Esophagus squamous epithelium (tissue), 5 donors: ENCODE results near the gene DNAJC17. TPM values are rescaled to one million over a fixed set of nuclear protein-coding genes. Genes with fewer than 3 reads are reported as not detected.

Experiments used
- DNase-seq: peaks from one replicate; lab custom pipeline; 2025; lab: John Stamatoyannopoulos, UW
- H3K27ac ChIP-seq, 4 donors: fragments of 200-600 bp; sonication (generic); one replicate each; pipeline ENCODE4 v1.5.1; 2016 to 2019; ENCODE audit warnings: mild to moderate bottlenecking in 1 of 4
- H3K27me3 ChIP-seq, 4 donors: fragments of 200-600 bp; sonication (generic); 1 replicate in 3 of 4; 2 replicates in 1 of 4; pipeline versions ENCODE4 v1.5.1 to v1.6.0; 2017 to 2021; ENCODE audit warnings: antibody characterized with exemption in 1 of 4
- H3K36me3 ChIP-seq, 3 donors: fragments of 200-600 bp; sonication (generic); one replicate each; pipeline ENCODE4 v1.5.1; 2016 to 2019
- H3K4me1 ChIP-seq, 3 donors: fragments of 200-600 bp; sonication (generic); one replicate each; pipeline ENCODE4 v1.5.1; 2017 to 2019
- H3K4me3 ChIP-seq, 4 donors: fragments of 200-600 bp; sonication (generic); 1 replicate in 3 of 4; 2 replicates in 1 of 4; pipeline ENCODE4 v1.5.1; 2016 to 2019; ENCODE audit warnings: mild to moderate bottlenecking in 2 of 4, moderate library complexity in 1 of 4
- H3K9me3 ChIP-seq, 3 donors: fragments of 200-600 bp; sonication (generic); one replicate each; pipeline ENCODE4 v1.5.1; 2016 to 2019
- CTCF ChIP-seq, 6 experiments: fragments of 450-650 bp in 4 of 6; fragments of 200-600 bp in 2 of 6; sonication (generic) in 2 of 6; IDR thresholded peaks; one replicate each; pipeline ENCODE4 v1.5.1; 2016 to 2019; ENCODE audit warnings: antibody characterized with exemption in 6 of 6, mild to moderate bottlenecking in 4 of 6, moderate library complexity in 4 of 6
- POLR2A ChIP-seq, 4 donors: fragments of 450-650 bp; IDR thresholded peaks; one replicate each; pipeline ENCODE4 v1.6.1; 2017; ENCODE audit warnings: antibody characterized with exemption in 4 of 4, mild to moderate bottlenecking in 4 of 4, moderate library complexity in 3 of 4
- WGBS, 2 donors: methylation state at CpG; one replicate each; pipeline ENCODE4 v1.1.5; 2018; 5-methylcytosine and 5-hydroxymethylcytosine counted together
- intact Hi-C: fragments of 100-400 bp; cut with DNase I; formaldehyde crosslinking; loops from one replicate; pipeline ENCODE4 v1.15.0; 2022
- total RNA-seq, 4 donors: library from RNA; depleted of rRNA; stranded (reverse); fragments of >200 nt; gene quantifications; one replicate each; pipeline ENCODE4 v1.1.0, GENCODE V29; 2016
- donor health status: DM: yes; HTN: yes; CAD: no.

DNAJC17 gene
- total RNA-seq, 4 donors from 2014 or later = 13.9 to 24.0 (median 19.2) TPM

GRCh38 chr15:40853241-40853890 lies 46.1 kb upstream of the DNAJC17 start:
- WGBS, 2 donors = 100% methylated on average over 2 of the region's 16 CpGs; no CpG with 5 or more reads in 1 of the 2 donors
- peaks cover 0 to 89% (median 12%) of the 10 kb centered on the region in 3 donors for H3K36me3 ChIP-seq
- TF ChIP-seq POLR2A (IDR thresholded peaks at IDR 0.05) = no peak
- H3K27me3 ChIP-seq = no peaks in the 10 kb centered on the region
- H3K9me3 ChIP-seq = no peaks in the 10 kb centered on the region
- no peak overlapping the region for H3K4me3 ChIP-seq
- DNase-seq = no peak
- peaks cover 13 to 33% (median 15%) of the 10 kb centered on the region in 3 donors for H3K4me1 ChIP-seq
- H3K27ac ChIP-seq = no peak overlapping the region
- intact Hi-C loops = no loop called here

DNA sequence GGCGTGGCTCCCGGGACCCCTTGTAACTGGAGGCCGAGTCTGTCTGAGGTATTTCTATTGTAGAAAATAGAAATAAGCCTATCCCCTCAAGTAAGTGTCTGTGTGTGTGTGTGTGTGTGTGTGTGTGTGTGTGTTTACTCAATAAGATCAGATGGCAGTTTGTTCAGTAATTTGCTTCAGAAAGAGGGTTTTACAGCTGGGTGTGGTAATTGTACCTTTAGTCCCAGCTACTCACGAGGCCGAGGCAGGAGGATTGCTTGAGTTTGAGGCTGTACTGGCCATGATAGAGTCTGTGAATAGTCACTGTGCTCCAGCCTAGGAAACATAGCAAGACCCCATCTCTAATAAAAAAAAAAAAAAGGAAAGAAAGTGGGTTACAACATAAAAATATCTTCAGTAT lies 45.3 kb upstream of the DNAJC17 start:
- Histone ChIP-seq H3K27ac (no peak overlapping the region), H3K4me3 (no peak overlapping the region), H3K27me3 (no peaks in the 10 kb centered on the region), H3K9me3 (no peaks in the 10 kb centered on the region), H3K4me1 (peaks cover 9 to 33% (median 13%) of the 10 kb centered on the region in 3 donors), H3K36me3 (peaks cover 0 to 96% (median 12%) of the 10 kb centered on the region in 3 donors)
- intact Hi-C loops = no loop called here
- no peak for DNase-seq
- no peak for TF ChIP-seq POLR2A (IDR thresholded peaks at IDR 0.05)
- TF ChIP-seq CTCF (IDR thresholded peaks at IDR 0.05) = no peak
- 91 to 93% methylated on average over 3 to 5 of the region's 5 CpGs for WGBS, 2 donors

- TF ChIP-seq POLR2A (IDR thresholded peaks at IDR 0.05) (no peak), CTCF (IDR thresholded peaks at IDR 0.05) (no peak)
- no peak overlapping the region for H3K27ac ChIP-seq
- peaks cover 0 to 10% (median 0%) of the 10 kb centered on the region in 4 donors for H3K27me3 ChIP-seq
- 82 to 92% methylated on average over 8 of the region's 8 CpGs for WGBS, 2 donors
- H3K9me3 ChIP-seq = no peaks in the 10 kb centered on the region
- peaks cover 0 to 80% (median 12%) of the 10 kb centered on the region in 3 donors for H3K36me3 ChIP-seq
- intact Hi-C loops = no loop called here
- no peak for DNase-seq
- peaks cover 8 to 33% (median 17%) of the 10 kb centered on the region in 3 donors for H3K4me1 ChIP-seq
- H3K4me3 ChIP-seq = no peak overlapping the region
Measured at GRCh38 chr15:40850576-40851112, 43.4 kb upstream of the DNAJC17 start.

GRCh38 chr15:40847223-40847961 lies 40.1 kb upstream of the DNAJC17 start:
- Histone ChIP-seq H3K27ac (peak overlapping the region; percentile 80 to 97 (median 93)), H3K36me3 (peaks cover 0 to 48% (median 0%) of the 10 kb centered on the region in 3 donors), H3K4me3 (peak overlapping the region; percentile 59 to 80 (median 72)), H3K4me1 (peaks cover 14 to 61% (median 23%) of the 10 kb centered on the region in 3 donors), H3K9me3 (no peaks in the 10 kb centered on the region), H3K27me3 (peaks cover 0 to 34% (median 0%) of the 10 kb centered on the region in 4 donors)
- intact Hi-C loops = no loop called here
- WGBS, 2 donors = 50 to 51% methylated on average over 6 of the region's 7 CpGs
- DNase-seq = no peak
- TF ChIP-seq POLR2A (IDR thresholded peaks at IDR 0.05) (peak in 2 of 4 donors; percentile 7 to 37), CTCF (IDR thresholded peaks at IDR 0.05) (peak in 3 of 6 experiments; percentile 21 to 39 (median 22))

DNA sequence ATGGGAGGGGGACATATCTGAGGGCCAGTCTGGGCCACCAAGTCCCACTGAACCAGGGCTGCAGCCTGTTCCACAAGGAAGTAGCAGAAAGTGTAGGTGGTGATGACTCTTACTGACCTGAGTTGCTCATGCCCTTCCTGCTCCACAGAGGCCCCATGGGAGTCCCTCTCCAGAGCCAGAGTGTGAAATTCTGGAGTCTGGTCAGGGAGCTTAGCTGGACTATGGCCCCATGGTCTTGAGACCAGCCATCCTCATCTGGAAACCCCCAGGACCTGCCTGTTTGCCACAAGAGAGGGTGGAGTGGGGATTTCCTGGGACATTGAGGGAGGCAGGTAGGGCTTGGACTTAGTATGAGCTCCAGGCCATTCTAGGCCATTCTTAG lies 39.6 kb upstream of the DNAJC17 start:
- intact Hi-C loops = no loop called here
- peak overlapping the region; percentile 59 to 80 (median 72) for H3K4me3 ChIP-seq
- DNase-seq = no peak
- no peaks in the 10 kb centered on the region for H3K9me3 ChIP-seq
- peak overlapping the region; percentile 80 to 97 (median 93) for H3K27ac ChIP-seq
- peaks cover 0 to 34% (median 0%) of the 10 kb centered on the region in 4 donors for H3K27me3 ChIP-seq
- peaks cover 0 to 42% (median 0%) of the 10 kb centered on the region in 3 donors for H3K36me3 ChIP-seq
- H3K4me1 ChIP-seq = peaks cover 16 to 66% (median 29%) of the 10 kb centered on the region in 3 donors
- TF ChIP-seq POLR2A (IDR thresholded peaks at IDR 0.05) = no peak
- no peak for TF ChIP-seq CTCF (IDR thresholded peaks at IDR 0.05)
